Neural cell (in vitro differentiated cells): ENCODE measurements around the gene DNAH1. TPM values are rescaled to one million over a fixed set of nuclear protein-coding genes. Genes with fewer than 3 reads are reported as not detected.

Source experiments
- H2AFZ ChIP-seq: fragments of 200-600, 300-800 bp; sonication (generic), shearing (Covaris generic); 2 replicates; pipeline ENCODE4 v1.6.0; 2014; ENCODE audit warnings: low read depth, mild to moderate bottlenecking, antibody characterized with exemption, low read length, moderate library complexity
- H3F3A ChIP-seq: fragments of 200-600 bp; shearing (Covaris generic); 2 replicates; pipeline ENCODE4 v1.6.1; 2016; ENCODE audit warnings: mild to moderate bottlenecking, moderate library complexity, mixed read lengths, antibody characterized with exemption, low read length; ENCODE audit not compliant: insufficient read depth, poor library complexity, severe bottlenecking
- H3K27ac ChIP-seq: fragments of 200-600, 300-800 bp; sonication (generic), shearing (Covaris generic); 2 replicates; pipeline ENCODE4 v1.5.1; 2014; ENCODE audit warnings: mild to moderate bottlenecking, low read length, moderate library complexity
- H3K27me3 ChIP-seq: fragments of 300-800, 200-600 bp; sonication (generic), shearing (Covaris generic); 2 replicates; pipeline ENCODE4 v1.6.0; 2014; ENCODE audit warnings: mild to moderate bottlenecking, low read depth, low read length, moderate library complexity; ENCODE audit not compliant: insufficient read depth
- H3K36me3 ChIP-seq: fragments of 300-800, 200-600 bp; sonication (generic), shearing (Covaris generic); 2 replicates; pipeline ENCODE4 v1.5.1; 2014; ENCODE audit warnings: mild to moderate bottlenecking, antibody characterized with exemption, low read length, moderate library complexity; ENCODE audit not compliant: insufficient read depth
- H3K4me2 ChIP-seq: fragments of 300-800, 200-600 bp; sonication (generic), shearing (Covaris generic); 2 replicates; pipeline ENCODE4 v1.6.0; 2014; ENCODE audit warnings: mild to moderate bottlenecking, low read length
- H3K4me3 ChIP-seq: fragments of 300-800, 200-600 bp; sonication (generic), shearing (Covaris generic); 2 replicates; pipeline ENCODE4 v1.5.1; 2014; ENCODE audit warnings: mild to moderate bottlenecking, low read length, moderate library complexity
- H3K79me2 ChIP-seq: fragments of 200-600 bp; shearing (Covaris generic); replicated peaks from 2 replicates; pipeline ENCODE4 v1.6.0; 2014; ENCODE audit warnings: mild to moderate bottlenecking, low read length, moderate library complexity; ENCODE audit not compliant: insufficient read depth
- H3K9ac ChIP-seq: fragments of 300-800, 200-600 bp; sonication (generic), shearing (Covaris generic); 2 replicates; pipeline ENCODE4 v1.6.1; 2016; ENCODE audit warnings: mild to moderate bottlenecking, low read length, mixed read lengths
- H3K9me2 ChIP-seq: fragments of 200-600 bp; shearing (Covaris generic); 2 replicates; pipeline ENCODE4 v1.6.1; 2016; ENCODE audit warnings: mild to moderate bottlenecking, low read length, mixed read lengths; ENCODE audit not compliant: insufficient read depth
- H3K9me3 ChIP-seq: fragments of 200-600, 300-800 bp; sonication (generic), shearing (Covaris generic); 2 replicates; pipeline ENCODE4 v1.6.1; 2016; ENCODE audit warnings: mild to moderate bottlenecking, mixed run types, low read length, moderate library complexity, mixed read lengths
- H4K20me1 ChIP-seq: fragments of 200-600 bp; shearing (Covaris generic); 2 replicates; pipeline ENCODE4 v1.6.1; 2016; ENCODE audit warnings: mild to moderate bottlenecking, mixed run types; ENCODE audit not compliant: insufficient read depth
- CTCF ChIP-seq: fragments of 450-650 bp; IDR thresholded peaks from 2 replicates; pipeline ENCODE4 v1.5.1; 2014; ENCODE audit warnings: antibody characterized with exemption, mild to moderate bottlenecking, moderate library complexity; ENCODE audit not compliant: poor library complexity, severe bottlenecking
- EP300 ChIP-seq: fragments of 450-650 bp; conservative IDR thresholded peaks from 2 replicates; pipeline ENCODE4 v1.6.1; 2014; ENCODE audit warnings: antibody characterized with exemption, mild to moderate bottlenecking, moderate library complexity; ENCODE audit not compliant: poor library complexity, severe bottlenecking
- EZH2 ChIP-seq: fragments of 200-600, 300-800 bp; shearing (Covaris generic), sonication (generic); IDR thresholded peaks from 2 replicates; pipeline ENCODE4 v1.6.1; 2014; ENCODE audit warnings: antibody characterized with exemption, low read length, borderline replicate concordance, mild to moderate bottlenecking; ENCODE audit not compliant: insufficient read depth, poor library complexity, severe bottlenecking
- MXI1 ChIP-seq: fragments of 450-650 bp; conservative IDR thresholded peaks from 2 replicates; pipeline ENCODE4 v1.6.1; 2014; ENCODE audit warnings: antibody characterized with exemption, mild to moderate bottlenecking; ENCODE audit not compliant: poor library complexity, severe bottlenecking
- POLR2AphosphoS5 ChIP-seq: IDR thresholded peaks from 2 replicates; pipeline ENCODE4 v1.6.1; 2012
- RAD21 ChIP-seq: fragments of 450-650 bp; conservative IDR thresholded peaks from 2 replicates; pipeline ENCODE4 v1.6.1; 2014; ENCODE audit warnings: antibody characterized with exemption, mild to moderate bottlenecking, moderate library complexity
- REST ChIP-seq: IDR thresholded peaks from 2 replicates; pipeline ENCODE4 v1.6.1; 2012; ENCODE audit warnings: borderline replicate concordance
- SMC3 ChIP-seq: fragments of 450-650 bp; conservative IDR thresholded peaks from 2 replicates; pipeline ENCODE4 v1.6.1; 2014; ENCODE audit warnings: antibody characterized with exemption, mild to moderate bottlenecking, moderate library complexity; ENCODE audit not compliant: poor library complexity
- TAF1 ChIP-seq: IDR thresholded peaks from 2 replicates; pipeline ENCODE4 v1.6.1; 2012; ENCODE audit warnings: low read depth
- polyA plus RNA-seq: library from polyadenylated mRNA; depleted of rRNA; stranded (reverse); fragments of >200 nt; gene quantifications from 2 replicates; pipeline ENCODE4 v1.2.3, GENCODE V29; 2014

Gene DNAH1
- polyA plus RNA-seq, 1 donor from 2014 or later, result 5.4 TPM

GRCh38 chr3:52293491-52294319, 22.4 kb upstream of the DNAH1 start:
- Histone ChIP-seq H3K79me2 (peaks cover 17% of the 10 kb centered on the region), H3K9ac (no peak overlapping the region), H3F3A (no peaks in the 10 kb centered on the region), H3K36me3 (no peaks in the 10 kb centered on the region), H3K27me3 (no peaks in the 10 kb centered on the region), H2AFZ (no peak overlapping the region), H3K9me3 (no peaks in the 10 kb centered on the region), H3K9me2 (no peaks in the 10 kb centered on the region), H4K20me1 (no peaks in the 10 kb centered on the region), H3K27ac (no peak overlapping the region), H3K4me3 (no peak overlapping the region), H3K4me2 (no peak overlapping the region)
- TF ChIP-seq MXI1, result no peak
- TF ChIP-seq RAD21, result no peak
- no peak for TF ChIP-seq CTCF
- TF ChIP-seq TAF1, result no peak
- TF ChIP-seq POLR2AphosphoS5, result no peak
- TF ChIP-seq SMC3, result no peak
- no peak for TF ChIP-seq REST
- no peak for TF ChIP-seq EZH2
- TF ChIP-seq EP300, result no peak

- Histone ChIP-seq H3K36me3 (no peaks in the 10 kb centered on the region), H3K27me3 (no peaks in the 10 kb centered on the region), H3K4me2 (no peak overlapping the region), H4K20me1 (no peaks in the 10 kb centered on the region), H2AFZ (no peak overlapping the region), H3K9me2 (no peaks in the 10 kb centered on the region), H3F3A (no peaks in the 10 kb centered on the region), H3K79me2 (peaks cover 25% of the 10 kb centered on the region), H3K9me3 (no peaks in the 10 kb centered on the region), H3K9ac (no peak overlapping the region), H3K4me3 (no peak overlapping the region), H3K27ac (no peak overlapping the region)
- no peak for TF ChIP-seq RAD21
- TF ChIP-seq CTCF, result no peak
- no peak for TF ChIP-seq EZH2
- TF ChIP-seq MXI1, result no peak
- TF ChIP-seq SMC3, result no peak
- no peak for TF ChIP-seq TAF1
- TF ChIP-seq POLR2AphosphoS5, result no peak
- no peak for TF ChIP-seq EP300
- no peak for TF ChIP-seq REST
These were observed 21.6 kb upstream of the DNAH1 start for GRCh38 chr3:52294320-52295150.
